ENCODE results near the gene FASTKD3.

Gene FASTKD3

GRCh38 chr5:7849681-7850394 lies 19.0 kb downstream of the FASTKD3 start:
- peak; percentile 15 to 60 for DNase-seq

GRCh38 chr5:7848296-7848695 lies 20.5 kb downstream of the FASTKD3 start:
- no peak for DNase-seq

GRCh38 chr5:7846327-7846726 lies 22.5 kb downstream of the FASTKD3 start:
- no peak for DNase-seq

- DNase-seq, result no peak
Observed at GRCh38 chr5:7845557-7845956, 23.3 kb downstream of the FASTKD3 start.

- DNase-seq, result no peak
Observed at GRCh38 chr5:7844901-7845300, 23.9 kb downstream of the FASTKD3 start.

GRCh38 chr5:7842531-7842930 lies 26.3 kb downstream of the FASTKD3 start:
- DNase-seq, result no peak

GRCh38 chr5:7837403-7837802 lies 31.4 kb downstream of the FASTKD3 start:
- no peak for DNase-seq

- no peak for DNase-seq
Observed at GRCh38 chr5:7834982-7835381, 33.8 kb downstream of the FASTKD3 start.

- no peak for DNase-seq
Observed at GRCh38 chr5:7828269-7828668, 40.6 kb downstream of the FASTKD3 start.

GRCh38 chr5:7827610-7828009 lies 41.2 kb downstream of the FASTKD3 start:
- DNase-seq, result peak; percentile 70 to 78

- no peak for DNase-seq
Observed at GRCh38 chr5:7825630-7826029, 43.2 kb downstream of the FASTKD3 start.

GRCh38 chr5:7824995-7825394 lies 43.8 kb downstream of the FASTKD3 start:
- DNase-seq, result no peak

- DNase-seq, result no peak
Observed at GRCh38 chr5:7823594-7823993, 45.2 kb downstream of the FASTKD3 start.

GRCh38 chr5:7822449-7822848 lies 46.4 kb downstream of the FASTKD3 start:
- DNase-seq, result no peak

- no peak for DNase-seq
Observed at GRCh38 chr5:7816535-7816901, 52.3 kb downstream of the FASTKD3 start.

GRCh38 chr5:7815892-7816534 lies 52.8 kb downstream of the FASTKD3 start:
- DNase-seq, result peak; percentile 73 to 87

- no peak for DNase-seq
Observed at GRCh38 chr5:7814816-7815215, 54.0 kb downstream of the FASTKD3 start.

GRCh38 chr5:7813576-7813975 lies 55.3 kb downstream of the FASTKD3 start:
- DNase-seq, result no peak

- no peak for DNase-seq
Observed at GRCh38 chr5:7813007-7813406, 55.8 kb downstream of the FASTKD3 start.

- no peak for DNase-seq
Observed at GRCh38 chr5:7811715-7812114, 57.1 kb downstream of the FASTKD3 start.

Data from NCI-H526 (cell line).